GM10847 (cell line): Measurements from ENCODE around the gene CFAP299.

ENCODE experiments used
- POLR2A ChIP-seq: IDR thresholded peaks from 2 replicates; pipeline ENCODE4 v1.6.1; 2011; ENCODE audit not compliant: insufficient read length; ENCODE audit errors: extremely low read depth

Gene CFAP299

DNA sequence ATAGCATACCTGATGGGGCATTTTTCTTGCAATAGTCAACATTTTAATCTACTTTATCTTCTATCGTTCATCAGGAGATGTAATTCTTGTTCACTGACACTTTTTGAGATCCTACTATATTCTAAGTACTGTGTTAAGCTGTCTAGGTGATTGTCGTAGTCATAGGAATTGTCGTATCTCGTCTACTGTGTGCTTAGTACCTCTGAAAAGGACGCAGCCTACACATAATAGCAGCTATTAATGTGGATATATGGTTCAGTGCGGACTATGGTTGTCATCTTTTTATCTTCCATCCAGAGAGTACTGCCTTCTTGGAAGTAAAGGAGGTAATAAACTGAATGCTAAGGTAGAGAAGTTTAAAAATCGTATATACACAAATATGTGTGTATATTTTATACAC, 21.9 kb upstream of the CFAP299 start:
- no peak for TF ChIP-seq POLR2A

- no peak for TF ChIP-seq POLR2A
These were observed 14.2 kb upstream of the CFAP299 start for GRCh38 chr4:80321341-80321740.

DNA sequence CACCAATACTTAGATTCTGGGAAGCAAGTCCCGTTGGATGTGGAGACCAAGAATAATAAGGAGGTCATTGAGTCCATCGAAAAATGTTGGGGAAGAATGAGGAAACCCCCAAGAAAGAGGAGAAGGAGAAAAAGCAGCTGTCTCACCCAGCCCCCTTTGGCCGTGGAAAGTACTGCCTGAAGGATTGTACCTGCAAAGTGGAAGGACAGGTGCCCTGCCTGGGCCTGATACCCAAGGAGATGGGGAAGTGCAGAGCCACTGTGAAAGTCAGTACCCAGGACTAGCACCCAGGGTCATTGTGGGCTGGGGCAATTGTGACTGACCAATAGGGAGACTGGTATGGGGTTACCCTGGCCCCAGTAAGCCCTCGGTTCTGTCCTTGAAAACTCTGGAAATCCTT, 13.8 kb upstream of the CFAP299 start:
- no peak for TF ChIP-seq POLR2A

GRCh38 chr4:80322716-80323115, 12.8 kb upstream of the CFAP299 start:
- TF ChIP-seq POLR2A: no peak

DNA sequence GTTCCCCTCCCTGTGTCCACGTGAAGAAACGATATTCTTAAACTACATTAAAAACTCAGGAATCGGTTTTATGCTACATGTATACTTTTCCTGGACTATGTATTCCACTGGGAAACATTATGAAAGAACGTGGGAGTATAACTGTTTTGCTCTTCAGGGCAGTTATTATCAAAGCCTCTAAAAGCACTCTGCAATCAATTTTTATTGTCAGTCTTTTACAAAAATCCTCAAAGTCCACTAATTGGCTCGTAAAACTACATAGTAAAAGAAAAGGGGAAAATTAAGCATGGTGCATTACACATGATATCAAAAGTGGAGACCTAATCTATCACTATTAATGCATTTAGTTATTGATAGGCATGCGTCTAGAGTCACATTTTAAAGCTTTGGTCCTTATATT, 11.4 kb upstream of the CFAP299 start:
- TF ChIP-seq POLR2A: no peak

DNA sequence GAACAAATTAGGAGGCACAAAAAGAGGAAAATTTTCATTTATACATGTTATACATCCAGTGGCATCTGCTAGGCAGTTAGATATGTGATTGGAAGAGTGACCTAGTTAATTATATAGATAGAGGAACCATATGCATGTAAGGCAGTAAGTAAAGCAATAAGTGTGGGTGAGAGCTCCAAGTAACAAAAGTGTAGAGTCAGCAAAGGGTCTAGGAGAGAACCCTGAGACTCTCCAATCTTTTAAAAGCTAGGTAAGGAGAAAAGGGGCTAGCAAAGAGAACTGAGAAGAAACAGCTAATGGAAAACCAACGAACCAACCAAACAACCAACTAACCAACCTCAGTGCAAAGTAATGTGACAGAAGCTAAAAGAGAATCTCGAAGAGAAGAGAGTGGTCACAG, 3.8 kb upstream of the CFAP299 start:
- TF ChIP-seq POLR2A: no peak

DNA sequence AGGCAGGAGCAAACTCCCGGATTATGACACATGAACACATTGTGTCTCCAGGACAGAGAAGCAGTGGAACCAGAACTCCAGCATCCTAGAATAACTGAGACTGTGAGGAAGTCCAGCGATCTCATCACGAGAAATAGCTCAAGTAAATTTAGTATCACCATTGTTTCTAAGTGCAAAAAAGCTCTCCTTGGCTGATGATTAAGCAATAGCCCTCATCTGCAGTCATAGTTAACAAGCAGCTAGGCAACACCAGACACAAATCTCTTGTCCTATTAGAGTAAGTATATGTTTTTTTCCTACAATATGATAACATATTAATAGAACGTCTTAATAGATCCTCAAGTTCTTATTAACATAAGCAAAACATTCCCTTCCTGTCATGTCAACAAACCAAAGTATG, 2.4 kb upstream of the CFAP299 start:
- no peak for TF ChIP-seq POLR2A

DNA sequence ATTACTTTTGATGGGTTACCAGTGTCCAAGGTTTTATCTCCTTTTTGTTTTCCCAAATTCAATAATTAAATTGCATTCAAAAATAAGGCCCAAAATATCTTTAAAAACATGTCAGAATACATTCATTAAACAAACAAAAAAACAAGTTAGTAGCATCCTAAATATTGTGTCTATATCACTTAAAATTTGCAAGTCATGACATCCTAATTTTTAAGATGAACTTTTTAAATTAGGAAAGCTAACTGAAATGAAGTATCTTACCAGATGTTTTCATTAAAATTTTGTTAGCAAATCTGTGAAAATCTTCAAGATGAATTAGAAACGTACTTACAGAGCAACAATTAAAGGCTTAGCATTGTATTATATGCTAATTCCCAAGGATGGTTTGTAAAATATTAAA, 962 bp upstream of the CFAP299 start:
- no peak for TF ChIP-seq POLR2A

GRCh38 chr4:80335226-80335553, 340 bp upstream of the CFAP299 start:
- no peak for TF ChIP-seq POLR2A

DNA sequence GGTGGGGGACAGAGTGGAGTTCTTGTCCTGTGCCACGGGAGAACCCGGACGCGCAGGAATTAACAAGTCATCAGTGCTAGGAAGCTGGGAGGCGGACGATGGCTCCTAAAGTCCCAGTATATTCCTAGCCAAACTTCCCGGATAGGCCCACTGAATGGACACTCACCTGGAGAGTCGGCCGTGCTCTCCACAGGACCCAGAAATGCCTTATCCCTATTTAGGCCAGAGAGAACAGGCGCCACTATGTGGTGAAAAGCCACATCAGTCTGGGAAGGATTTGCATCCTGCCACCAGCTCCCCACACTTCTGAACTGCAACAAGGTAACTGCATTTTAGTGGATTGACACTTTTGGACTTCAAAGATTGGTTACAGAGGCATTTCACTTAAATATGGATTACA, 1.1 kb downstream of the CFAP299 start:
- TF ChIP-seq POLR2A: no peak

DNA sequence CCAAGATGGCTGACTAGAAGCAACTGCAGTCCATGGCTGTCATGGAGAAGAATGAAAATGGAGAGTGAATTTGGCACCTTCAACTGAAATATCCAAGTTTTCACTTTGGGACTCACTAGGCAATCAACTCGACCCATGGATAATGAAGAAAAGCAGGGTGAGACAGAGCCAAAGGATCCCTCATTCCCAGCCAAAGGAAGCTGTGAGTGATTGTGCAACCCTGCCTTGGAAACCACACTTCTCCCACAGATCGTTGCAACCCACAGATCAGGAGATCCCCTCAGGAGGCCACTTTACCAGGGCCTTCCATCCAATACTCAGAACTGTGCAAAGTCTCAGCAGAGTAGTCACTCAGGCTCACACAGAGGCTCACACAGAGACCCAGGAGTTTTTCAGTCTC, 4.5 kb downstream of the CFAP299 start:
- no peak for TF ChIP-seq POLR2A

GRCh38 chr4:80343887-80344286, 8.4 kb downstream of the CFAP299 start:
- no peak for TF ChIP-seq POLR2A

GRCh38 chr4:80360084-80360483, 24.6 kb downstream of the CFAP299 start:
- no peak for TF ChIP-seq POLR2A

GRCh38 chr4:80360900-80361299, 25.4 kb downstream of the CFAP299 start:
- no peak for TF ChIP-seq POLR2A

DNA sequence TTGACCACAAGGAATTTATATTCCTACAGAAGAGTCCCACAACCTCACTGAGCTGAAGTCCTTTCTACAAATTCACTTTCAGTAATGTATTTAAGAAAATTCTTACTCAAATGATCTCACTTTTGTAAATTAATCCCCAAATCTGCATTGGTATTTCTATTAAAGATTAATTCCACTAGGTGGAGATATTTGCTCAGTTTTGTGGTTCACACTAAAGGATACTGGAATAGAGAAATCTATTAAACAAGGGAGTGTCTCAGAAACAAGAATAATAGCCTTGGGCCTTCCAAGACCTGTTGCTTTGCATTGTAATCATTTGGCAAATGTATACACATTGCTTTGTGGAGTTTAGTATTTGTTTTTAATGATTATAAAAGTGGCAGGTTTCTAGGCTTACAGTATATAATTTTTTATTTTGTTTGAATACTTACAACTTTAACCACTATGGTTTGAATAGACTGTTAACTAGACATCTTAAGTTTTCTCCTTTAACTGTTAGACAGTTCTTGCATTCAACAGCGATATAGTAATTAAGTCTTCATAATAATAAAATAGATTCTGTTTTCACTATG, 25.9 kb downstream of the CFAP299 start:
- TF ChIP-seq POLR2A: no peak

DNA sequence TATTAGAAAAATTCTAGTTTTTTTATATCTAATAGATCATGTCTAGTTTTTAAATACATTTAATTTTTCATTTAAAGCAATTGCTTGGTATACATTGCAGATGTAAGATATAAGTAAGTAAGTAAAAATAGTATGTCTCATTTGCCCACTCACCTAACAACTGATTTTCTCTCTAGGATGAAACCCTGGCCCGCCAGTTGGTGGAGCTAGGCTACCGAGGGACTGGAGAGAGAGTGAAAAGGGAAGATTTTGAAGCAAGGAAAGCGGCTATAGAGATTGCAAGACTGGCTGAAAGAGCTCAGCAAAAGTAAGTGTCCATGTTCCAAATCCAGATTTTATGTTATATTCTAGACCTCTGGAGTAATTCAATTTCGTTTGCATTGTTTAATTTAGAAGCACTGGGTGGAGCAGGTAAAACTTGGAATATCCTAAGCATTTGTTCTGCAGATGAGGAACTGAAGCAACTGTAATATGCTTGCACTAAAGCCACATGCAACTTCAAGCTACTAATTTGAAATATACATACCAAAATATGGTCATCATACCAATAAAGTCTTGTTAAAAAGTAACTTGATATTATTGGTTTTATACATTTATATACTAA, 27.1 kb downstream of the CFAP299 start:
- TF ChIP-seq POLR2A: no peak

GRCh38 chr4:80365928-80366327, 30.4 kb downstream of the CFAP299 start:
- TF ChIP-seq POLR2A: no peak
